H1 (cell line): ENCODE data around the gene KRT76. TPM values are rescaled to one million over a fixed set of nuclear protein-coding genes. Genes with fewer than 3 reads are reported as not detected.

Experiments used
- CBX8 ChIP-seq: fragments of 300-800, 300-1000 bp; sonication (generic); IDR thresholded peaks from 2 replicates; pipeline ENCODE4 v1.7.1; 2016; ENCODE audit warnings: low read depth, low read length, borderline replicate concordance
- CHD1 ChIP-seq: IDR thresholded peaks from 2 replicates; pipeline ENCODE4 v1.6.1; 2012; ENCODE audit warnings: low read depth, low read length, improper control_type of control experiment
- EGR1 ChIP-seq: IDR thresholded peaks from 2 replicates; pipeline ENCODE4 v1.6.1; 2011; ENCODE audit warnings: low read depth, low read length, borderline replicate concordance
- KDM5A ChIP-seq: fragments of 200-600 bp; IDR thresholded peaks from 2 replicates; pipeline ENCODE4 v1.7.1; 2012; ENCODE audit warnings: mild to moderate bottlenecking, low read length, inconsistent platforms, mixed read lengths
- NANOG ChIP-seq: IDR thresholded peaks from 2 replicates; pipeline ENCODE4 v1.6.1; 2011; ENCODE audit warnings: low read length, low read depth, mild to moderate bottlenecking, inconsistent platforms; ENCODE audit not compliant: insufficient read depth, poor library complexity, severe bottlenecking
- SIN3A ChIP-seq, 2 experiments: IDR thresholded peaks in 1 of 2; conservative IDR thresholded peaks in 1 of 2; 2 replicates each; pipeline ENCODE4 v1.6.1; 2011 to 2012; ENCODE audit warnings: low read length in 2 of 2, improper control_type of control experiment in 1 of 2, low read depth in 1 of 2, mild to moderate bottlenecking in 1 of 2
- polyA plus RNA-seq, 7 experiments: library from polyadenylated mRNA; depleted of rRNA in 3 of 7; stranded (reverse) in 5 of 7; unstranded in 2 of 7; fragments of >200 nt in 5 of 7; fragments of 200-250 nt in 2 of 7; gene quantifications; 1 replicate in 5 of 7; 2 replicates in 1 of 7; 4 replicates in 1 of 7; pipeline versions ENCODE4 v1.2.1 to v1.2.3, GENCODE V29; 2011 to 2013; ENCODE audit warnings: missing spikeins in 2 of 7, mixed read lengths in 2 of 7
- total RNA-seq: library from RNA; stranded (reverse); fragmentation: NEBNext Ultra II Directional; extraction: Animal tissue kit (Norgen Biotek cat#: 25700); gene quantifications from 2 replicates; pipeline ENCODE4 v1.2.1, GENCODE V29; 2021

Gene KRT76
- total and polyA plus RNA-seq, 2 of the 8 experiments (the other 6 are each of a cell fraction or from before 2014, with no cell fraction given), result not detected

DNA sequence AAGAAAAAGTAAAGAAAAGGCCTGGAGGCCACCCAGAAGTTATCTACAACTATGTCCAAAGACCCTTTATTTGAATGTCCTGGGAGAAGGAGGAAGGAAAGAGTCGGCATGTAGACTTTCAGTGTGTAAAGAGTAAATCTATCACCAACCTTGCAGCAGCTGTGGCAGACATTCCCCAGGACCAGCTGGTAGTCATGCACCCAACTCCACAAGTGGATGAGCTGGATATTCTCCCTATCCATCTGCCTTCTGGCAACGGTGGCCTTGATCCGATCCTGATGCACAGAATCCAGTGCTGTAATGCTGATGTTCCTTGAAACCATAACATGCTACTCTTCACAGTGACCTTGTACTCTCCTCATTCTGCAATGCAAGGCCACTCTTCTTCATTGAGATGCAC, 27.3 kb downstream of the KRT76 start (continued):
- TF ChIP-seq CBX8, result no peak
- TF ChIP-seq EGR1, result no peak
- TF ChIP-seq KDM5A, result no peak
- TF ChIP-seq CHD1, result no peak
- TF ChIP-seq SIN3A (conservative IDR thresholded peaks at IDR 0.05 in 1 of 2, IDR thresholded peaks at IDR 0.05 in 1 of 2; ENCODE audit: low read depth in 1 of 2, low read length in 2 of 2), result no peak
- no peak for TF ChIP-seq NANOG
